Right cardiac atrium (tissue), 5 donors: Measurements from ENCODE around the gene CDH12. TPM values are rescaled to one million over a fixed set of nuclear protein-coding genes. Genes with fewer than 3 reads are reported as not detected.
A peak's percentile ranks its signal among the peaks of the same experiment; 100 is the strongest.
"Not testable (repeated sequence)": the region's sequence is repeated elsewhere in the genome, so short reads cannot be mapped to it uniquely, and the experiment has no call there.

ENCODE experiments used
- ATAC-seq, 2 donors: fragments of 200-7000 bp; cut with Tn5 transposase; one replicate each; pipeline versions ENCODE4 v1.8.0 to v1.9.1; 2020; ENCODE audit warnings: moderate library complexity in 2 of 2, mild to moderate bottlenecking in 1 of 2
- DNase-seq, 3 donors: peaks; one replicate each; pipeline ENCODE4 v3.0.0-alpha.2; 2020
- H3K27ac ChIP-seq: one replicate; pipeline ENCODE4 v1.5.1; 2013; ENCODE audit warnings: mild to moderate bottlenecking, low read length, control low read depth, moderate library complexity
- H3K27me3 ChIP-seq: one replicate; pipeline ENCODE4 v1.6.1; 2013; ENCODE audit not compliant: control insufficient read depth, insufficient read depth
- H3K4me1 ChIP-seq: one replicate; pipeline ENCODE4 v1.6.1; 2013; ENCODE audit warnings: low read length; ENCODE audit not compliant: control insufficient read depth, insufficient read depth
- H3K4me3 ChIP-seq: one replicate; pipeline ENCODE4 v1.5.1; 2013; ENCODE audit warnings: low read length, control low read depth
- H3K9me3 ChIP-seq: one replicate; pipeline ENCODE4 v1.6.1; 2013; ENCODE audit warnings: low read length; ENCODE audit not compliant: control insufficient read depth
- WGBS: extraction: QIAGEN DNeasy Blood & Tissue Kit; methylation state at CpG from one replicate; pipeline ENCODE4 v1.1.7; 2013; 5-methylcytosine and 5-hydroxymethylcytosine counted together
- intact Hi-C, 4 donors: fragments of 100-400 bp; cut with DNase I; formaldehyde crosslinking; loops; one replicate each; pipeline versions ENCODE4 v1.11.0 to v1.14.0; 2022 to 2023
- polyA plus RNA-seq: library from polyadenylated mRNA; stranded (reverse); fragments of 200-250 nt; gene quantifications from one replicate; pipeline ENCODE4 v1.2.3, GENCODE V29; 2013
- total RNA-seq, 4 donors: library from RNA; stranded (reverse); fragmentation: NEBNext Ultra II Directional; extraction: Animal tissue kit (Norgen Biotek cat#: 25700); gene quantifications; one replicate each; pipeline ENCODE4 v1.2.1, GENCODE V29; 2021
- donor health status: healthy with polysubstance abuse.
- donor health status: DM: no; HTN: yes; CAD: no.
- donor health status: DM: no; HTN: no; CAD: no.
- donor health status: DM: no; HTN: yes; CAD: no; lungs with severe emphysema.
- donor health status: DM: yes; HTN: yes; CAD: no.

Gene CDH12
- total and polyA plus RNA-seq, 5 donors: not detected

DNA sequence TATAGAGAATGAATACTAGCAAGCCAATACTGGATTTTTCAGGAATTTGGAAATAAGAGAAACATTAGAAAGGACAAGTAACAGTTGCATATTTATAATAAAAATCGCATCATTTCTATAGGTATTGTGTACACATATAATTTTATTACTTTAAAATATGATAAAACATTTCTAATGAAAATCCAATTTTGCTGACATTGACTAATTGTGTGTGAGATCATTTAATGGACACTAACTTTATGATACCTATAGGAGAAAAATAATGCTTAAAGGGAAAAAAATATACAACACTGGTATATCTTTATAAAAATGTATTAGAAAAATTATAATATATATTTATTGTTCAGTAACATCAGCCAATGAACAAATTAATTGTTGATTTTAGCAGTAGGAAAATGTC is 557.3 kb downstream of the CDH12 start:
- WGBS: 73% methylated on average over 1 of the region's 1 CpG
- intact Hi-C loops: no loop called here
- Histone ChIP-seq H3K9me3 (peaks cover 3% of the 10 kb centered on the region), H3K27ac (no peak overlapping the region), H3K4me3 (no peak overlapping the region), H3K27me3 (no peaks in the 10 kb centered on the region), H3K4me1 (no peaks in the 10 kb centered on the region)
- ATAC-seq (no peak), DNase-seq (no peak)

DNA sequence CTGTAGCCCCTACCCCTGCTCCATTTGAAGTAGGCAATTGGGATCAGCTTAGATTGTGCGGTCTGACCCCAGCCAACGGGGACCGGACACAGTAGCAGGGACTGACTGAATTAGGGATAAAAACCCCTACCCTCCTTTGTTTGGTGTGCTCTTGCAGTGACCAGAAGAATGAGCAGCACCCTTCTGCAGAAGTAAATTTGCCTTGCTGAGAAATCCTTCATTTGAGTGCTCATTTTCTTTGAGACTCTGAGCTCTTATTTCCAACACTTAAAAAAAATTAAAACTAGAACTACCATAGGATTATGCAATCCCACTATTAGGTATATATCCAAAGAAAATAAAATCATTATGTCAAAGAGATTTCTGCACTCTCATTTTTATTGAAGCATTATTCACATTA is 560.0 kb downstream of the CDH12 start:
- peaks cover 4% of the 10 kb centered on the region for H3K9me3 ChIP-seq
- 88% methylated on average over 3 of the region's 3 CpGs for WGBS
- DNase-seq (no peak), ATAC-seq (no peak)
- no peaks in the 10 kb centered on the region for H3K27me3 ChIP-seq
- H3K4me1 ChIP-seq: no peaks in the 10 kb centered on the region
- H3K4me3 ChIP-seq: no peak overlapping the region
- no peak overlapping the region for H3K27ac ChIP-seq
- intact Hi-C loops: no loop called here

DNA sequence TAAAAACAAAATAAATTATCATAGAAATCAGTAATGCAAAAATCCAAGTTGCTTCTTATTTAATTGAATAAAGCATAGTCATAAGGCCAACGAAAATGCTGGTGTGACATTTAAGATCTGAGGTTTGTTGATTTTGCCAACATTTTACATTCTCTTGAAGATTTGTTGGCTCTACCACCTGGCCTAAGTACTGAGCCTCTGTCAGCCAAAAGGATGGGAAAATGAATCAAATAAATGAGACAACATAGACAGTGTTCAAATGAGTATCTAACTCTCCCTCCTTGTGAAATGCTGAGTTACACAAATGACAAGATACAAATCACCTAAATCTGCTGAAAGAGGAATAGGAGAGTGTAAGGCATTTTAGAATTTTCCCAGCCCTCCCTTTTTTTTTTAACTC is 575.0 kb downstream of the CDH12 start:
- H3K27me3 ChIP-seq: no peaks in the 10 kb centered on the region
- no peak overlapping the region for H3K27ac ChIP-seq
- no peaks in the 10 kb centered on the region for H3K4me1 ChIP-seq
- 72% methylated on average over 1 of the region's 1 CpG for WGBS
- DNase-seq (no peak), ATAC-seq (no peak)
- H3K9me3 ChIP-seq: peaks cover 1% of the 10 kb centered on the region
- H3K4me3 ChIP-seq: no peak overlapping the region
- intact Hi-C loops: no loop called here

DNA sequence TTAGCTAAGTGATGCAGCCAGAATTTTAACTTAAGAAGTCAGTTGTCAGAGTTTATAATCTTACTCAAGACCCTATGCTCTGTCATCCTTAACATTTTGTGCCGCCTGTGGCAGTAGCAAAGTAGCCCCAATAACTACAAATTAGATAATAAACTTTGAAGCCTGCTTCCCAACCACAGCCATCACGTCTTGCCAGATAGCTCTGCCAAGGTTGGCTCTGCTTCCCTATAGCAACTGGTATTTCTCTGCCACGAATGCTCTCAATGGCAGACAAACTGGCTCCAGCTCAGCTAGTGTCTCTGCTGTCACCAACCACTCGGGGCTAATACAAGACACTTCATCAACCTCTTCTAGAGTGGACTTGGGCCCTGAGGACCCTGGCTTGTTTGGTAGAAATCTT is 576.1 kb downstream of the CDH12 start:
- intact Hi-C loops: no loop called here
- no peak for ATAC-seq
- no peaks in the 10 kb centered on the region for H3K4me1 ChIP-seq
- peak in 1 of 3 donors; percentile 11 for DNase-seq
- H3K9me3 ChIP-seq: peaks cover 1% of the 10 kb centered on the region
- WGBS: 51% methylated on average over 4 of the region's 4 CpGs
- no peak overlapping the region for H3K4me3 ChIP-seq
- H3K27ac ChIP-seq: no peak overlapping the region
- H3K27me3 ChIP-seq: no peaks in the 10 kb centered on the region

DNA sequence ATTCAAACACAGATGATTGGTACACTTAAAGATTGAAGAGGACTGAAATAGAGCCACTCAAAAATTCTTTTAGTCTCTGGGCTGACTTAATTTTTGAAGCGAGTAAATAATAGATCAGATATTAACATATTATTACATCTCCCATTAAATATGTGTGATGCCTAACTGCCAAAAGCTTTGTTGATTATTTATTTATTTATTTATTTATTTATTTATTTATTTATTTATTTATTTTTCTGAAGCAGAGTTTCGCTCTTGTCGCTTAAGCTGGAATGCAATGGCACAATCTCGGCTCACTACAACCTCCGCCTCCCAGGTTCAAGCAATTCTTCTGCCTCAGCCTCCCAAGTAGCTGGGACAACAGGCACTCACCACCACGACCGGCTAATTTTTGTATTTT is 587.3 kb downstream of the CDH12 start:
- intact Hi-C loops, H3K4me3 ChIP-seq, H3K4me1 ChIP-seq, H3K27ac ChIP-seq, ATAC-seq, H3K9me3 ChIP-seq, H3K27me3 ChIP-seq, DNase-seq: not testable (repeated sequence)
- 87% methylated on average over 7 of the region's 7 CpGs for WGBS

DNA sequence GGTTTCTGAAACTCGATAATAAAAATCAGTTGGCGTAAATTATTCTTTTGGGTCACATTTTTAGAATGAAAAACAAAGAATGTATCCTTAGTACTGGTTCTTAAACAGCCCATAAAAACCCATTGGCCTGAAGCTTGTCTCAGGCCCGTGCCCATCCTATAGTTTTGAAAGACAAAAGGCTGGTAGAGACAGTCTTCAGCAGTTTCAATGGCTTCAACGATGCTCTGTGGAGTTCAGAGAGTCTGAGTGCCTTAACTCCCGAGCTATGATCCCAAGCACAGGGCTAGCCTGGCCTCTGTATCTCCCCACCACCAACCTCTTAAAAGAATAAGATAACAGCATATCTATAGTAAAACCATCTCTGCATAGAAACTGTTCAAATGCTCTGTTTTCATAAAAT is 595.0 kb downstream of the CDH12 start:
- DNase-seq: no peak
- WGBS: 68% methylated on average over 5 of the region's 5 CpGs
- H3K27me3 ChIP-seq: no peaks in the 10 kb centered on the region
- no peak for ATAC-seq
- H3K4me1 ChIP-seq: no peaks in the 10 kb centered on the region
- H3K27ac ChIP-seq: no peak overlapping the region
- H3K4me3 ChIP-seq: no peak overlapping the region
- intact Hi-C loops: no loop called here
- H3K9me3 ChIP-seq: no peaks in the 10 kb centered on the region

DNA sequence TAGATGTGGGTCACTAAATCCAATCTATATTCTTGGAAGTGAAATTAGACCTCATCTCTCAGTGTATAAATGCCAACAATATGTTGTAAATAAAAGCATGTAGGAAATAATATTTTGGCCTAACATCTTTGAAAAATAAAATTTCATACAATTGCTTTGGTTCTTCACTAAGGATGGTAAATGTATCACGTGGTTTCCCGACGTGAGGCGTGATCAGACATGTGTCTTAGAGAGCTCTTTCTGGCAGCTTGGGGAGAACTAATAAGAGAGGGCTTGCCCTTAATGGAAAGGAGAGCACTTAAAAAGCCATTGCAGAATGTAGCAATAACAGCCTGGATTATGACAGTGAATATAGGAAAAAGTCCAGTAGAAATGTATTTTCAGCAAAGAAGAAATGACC is 602.6 kb downstream of the CDH12 start:
- intact Hi-C loops: no loop called here
- no peak for DNase-seq
- no peaks in the 10 kb centered on the region for H3K4me1 ChIP-seq
- H3K27ac ChIP-seq: no peak overlapping the region
- 52% methylated on average over 4 of the region's 4 CpGs for WGBS
- no peak for ATAC-seq
- H3K9me3 ChIP-seq: no peaks in the 10 kb centered on the region
- no peaks in the 10 kb centered on the region for H3K27me3 ChIP-seq
- H3K4me3 ChIP-seq: no peak overlapping the region

DNA sequence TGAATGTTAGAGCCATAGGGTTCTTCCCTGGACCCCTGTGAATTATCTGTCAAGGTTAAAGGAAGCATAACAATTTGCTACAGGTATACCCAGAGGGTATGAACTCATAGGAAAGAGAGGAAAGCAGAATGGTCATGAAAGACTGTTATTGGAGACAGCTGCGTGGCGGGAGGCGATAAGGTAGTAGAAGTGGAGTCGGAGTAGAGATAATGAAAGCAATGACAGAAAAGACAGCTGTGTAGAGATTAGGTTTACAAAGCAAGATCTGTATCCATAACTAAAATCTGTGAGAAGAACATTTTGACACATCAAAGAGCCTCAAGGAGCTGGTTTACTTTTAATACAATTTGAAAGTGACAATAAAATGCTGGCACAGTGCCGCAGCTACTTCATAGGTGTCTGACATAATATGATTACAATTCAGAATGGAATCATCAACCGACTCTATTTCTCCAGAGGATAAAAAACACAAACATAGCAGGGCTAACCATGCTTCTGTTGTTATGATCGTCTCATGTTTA is 603.9 kb downstream of the CDH12 start:
- ATAC-seq: no peak

DNA sequence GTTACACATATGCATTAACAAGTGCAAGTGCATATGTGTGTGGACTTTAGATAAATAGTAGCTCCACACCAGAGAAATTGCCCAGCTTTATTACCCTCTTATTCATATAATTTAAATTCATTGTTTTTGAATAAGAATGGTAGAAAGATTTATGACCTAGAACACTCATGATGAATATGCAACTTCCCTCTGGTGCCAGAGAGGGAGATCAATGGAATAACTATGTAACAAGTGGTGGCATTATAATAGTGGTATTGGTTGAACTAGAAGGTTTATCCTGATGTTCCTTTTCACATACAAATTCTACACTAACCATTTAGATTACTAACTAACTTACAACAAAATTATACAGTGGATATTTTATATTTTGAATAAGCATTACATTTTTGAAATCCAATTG is 607.4 kb downstream of the CDH12 start:
- no peak for ATAC-seq
- Histone ChIP-seq H3K27ac (no peak overlapping the region), H3K27me3 (no peaks in the 10 kb centered on the region)

More for the DNA sequence above, 603.9 kb downstream of the CDH12 start:
- DNase-seq: no peak
- Histone ChIP-seq H3K9me3 (no peaks in the 10 kb centered on the region), H3K4me3 (no peak overlapping the region), H3K27me3 (no peaks in the 10 kb centered on the region), H3K4me1 (no peaks in the 10 kb centered on the region), H3K27ac (no peak overlapping the region)
- intact Hi-C loops: no loop called here
- WGBS: 36% methylated on average over 7 of the region's 7 CpGs

DNA sequence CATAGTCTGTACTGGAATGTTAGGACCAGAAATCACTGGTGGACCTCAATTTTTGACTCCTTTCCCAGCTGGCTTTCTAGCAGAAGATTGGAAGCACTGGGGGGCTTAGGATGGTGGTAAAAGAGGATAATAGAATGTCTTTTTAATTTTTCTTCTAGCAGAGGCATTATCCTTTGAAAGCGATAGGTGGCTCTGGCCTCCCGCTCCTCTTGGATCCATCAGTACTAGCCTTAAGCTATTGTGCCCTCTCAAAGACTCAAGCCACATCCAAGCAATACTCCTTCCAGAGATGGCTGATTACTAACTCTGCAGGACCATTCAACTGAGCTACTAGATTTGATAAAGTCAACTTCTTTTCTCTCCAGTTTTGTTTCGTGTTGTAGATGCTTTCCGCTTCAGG is 610.6 kb downstream of the CDH12 start:
- Histone ChIP-seq H3K27ac (no peak overlapping the region), H3K4me1 (no peaks in the 10 kb centered on the region), H3K9me3 (peaks cover 2% of the 10 kb centered on the region), H3K27me3 (no peaks in the 10 kb centered on the region), H3K4me3 (no peak overlapping the region)
- WGBS: 82% methylated on average over 4 of the region's 4 CpGs
- no peak for ATAC-seq
- intact Hi-C loops: no loop called here
- DNase-seq: no peak

More for the DNA sequence above, 607.4 kb downstream of the CDH12 start:
- intact Hi-C loops: no loop called here
- H3K4me3 ChIP-seq: no peak overlapping the region
- no peaks in the 10 kb centered on the region for H3K9me3 ChIP-seq
- no peak for DNase-seq
- no peaks in the 10 kb centered on the region for H3K4me1 ChIP-seq

DNA sequence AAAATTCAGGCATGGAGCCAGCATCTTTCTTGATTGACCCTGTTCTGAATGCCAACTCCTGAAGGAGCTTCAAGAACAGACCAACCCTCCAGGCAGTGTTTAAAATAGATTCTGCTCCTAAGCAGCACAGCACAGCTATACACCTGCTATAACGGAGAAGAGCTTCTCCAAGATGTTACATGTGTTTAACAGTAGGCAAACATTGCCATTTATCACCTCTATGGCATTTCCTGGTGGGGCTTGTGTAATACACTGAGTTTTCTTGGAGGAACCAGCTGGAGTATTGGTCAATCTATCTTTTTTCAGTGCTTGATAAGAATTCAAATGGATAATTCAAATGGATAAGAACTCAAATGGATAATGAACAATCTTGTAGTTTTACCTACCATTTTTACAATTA is 615.1 kb downstream of the CDH12 start:
- 72% methylated on average over 1 of the region's 1 CpG for WGBS
- H3K4me1 ChIP-seq: no peaks in the 10 kb centered on the region
- ATAC-seq: no peak
- no peak overlapping the region for H3K4me3 ChIP-seq
- intact Hi-C loops: no loop called here
- H3K27ac ChIP-seq: no peak overlapping the region
- DNase-seq: no peak
- no peaks in the 10 kb centered on the region for H3K27me3 ChIP-seq
- H3K9me3 ChIP-seq: peaks cover 2% of the 10 kb centered on the region

DNA sequence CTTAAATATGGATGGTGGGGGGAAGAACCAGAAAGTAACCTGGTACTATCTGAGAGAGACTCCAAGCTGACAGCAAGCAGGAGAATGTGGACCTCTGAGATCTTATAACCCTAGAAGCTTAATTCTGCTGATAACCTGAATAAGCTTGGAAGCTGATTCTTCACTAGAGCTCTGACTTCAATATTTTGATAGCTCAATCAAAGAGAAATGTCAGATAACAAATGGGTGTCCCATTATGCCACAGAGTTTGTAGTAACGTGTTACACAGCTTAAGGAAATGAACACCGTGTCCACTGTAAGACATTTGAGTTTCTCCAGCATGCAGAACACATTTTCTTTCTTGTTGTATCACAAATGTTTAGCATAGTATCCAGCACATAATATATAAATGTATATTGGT is 626.7 kb downstream of the CDH12 start:
- 74% methylated on average over 2 of the region's 2 CpGs for WGBS
- Histone ChIP-seq H3K9me3 (no peaks in the 10 kb centered on the region), H3K27ac (no peak overlapping the region), H3K27me3 (no peaks in the 10 kb centered on the region), H3K4me3 (no peak overlapping the region), H3K4me1 (no peaks in the 10 kb centered on the region)
- DNase-seq: no peak
- ATAC-seq: no peak
- intact Hi-C loops: no loop called here
